PC-3 (cell line): ENCODE measurements around the gene VSIG2. TPM values are rescaled to one million over a fixed set of nuclear protein-coding genes. Genes with fewer than 3 reads are reported as not detected.

Experiments
- ATAC-seq: fragments of 200-7000 bp; cut with Tn5 transposase; 2 replicates; pipeline ENCODE4 v1.9.1; 2020; ENCODE audit warnings: mild to moderate bottlenecking, moderate library complexity
- BruUV-seq: library from RNA; stranded (reverse); fragments of 400-500 nt; replicated peaks from 2 replicates; lab custom pipeline; 2021; lab: Mats Ljungman, UMichigan
- CTCF ChIA-PET: fragments of 300-600 bp; sonication (Branson Sonifier 250); formaldehyde crosslinking; loops from one replicate; lab custom pipeline; 2022; ENCODE audit warnings: antibody characterized with exemption; lab: Charles Lee
- POLR2A ChIA-PET: fragments of 300-600 bp; sonication (Branson Sonifier 250); formaldehyde crosslinking; loops from one replicate; lab custom pipeline; 2022; ENCODE audit warnings: antibody characterized with exemption; ENCODE audit not compliant: unreplicated experiment; lab: Charles Lee
- DNase-seq: peaks from one replicate; pipeline ENCODE4 v3.0.0-alpha.2; 2015
- H2AFZ ChIP-seq: fragments of 300-600 bp; sonication (generic); 2 replicates; pipeline ENCODE4 v1.6.0; 2016; ENCODE audit warnings: antibody characterized with exemption, low read length
- H3F3A ChIP-seq: fragments of 300-600 bp; sonication (generic); one replicate; pipeline ENCODE4 v1.6.0; 2017; ENCODE audit warnings: antibody characterized with exemption, low read length, control low read depth, mild to moderate bottlenecking; ENCODE audit not compliant: unreplicated experiment
- H3K27ac ChIP-seq: fragments of 300-600 bp; sonication (generic); 2 replicates; pipeline ENCODE4 v1.5.1; 2016; ENCODE audit warnings: mild to moderate bottlenecking, low read length
- H3K27me3 ChIP-seq: fragments of 300-600 bp; sonication (generic); 2 replicates; pipeline ENCODE4 v1.6.1; 2016; ENCODE audit warnings: low read length, mixed read lengths
- H3K36me3 ChIP-seq: fragments of 300-600 bp; sonication (generic); 2 replicates; pipeline ENCODE4 v1.6.1; 2016; ENCODE audit warnings: low read depth, mixed run types, low read length, mixed read lengths
- H3K4me1 ChIP-seq: fragments of 300-600 bp; sonication (generic); 2 replicates; pipeline ENCODE4 v1.5.1; 2016; ENCODE audit warnings: low read length; ENCODE audit not compliant: insufficient read depth
- H3K4me2 ChIP-seq: fragments of 300-600 bp; sonication (generic); 2 replicates; pipeline ENCODE4 v1.6.0; 2016; ENCODE audit warnings: low read length
- H3K4me3 ChIP-seq: fragments of 300-600 bp; sonication (generic); 2 replicates; pipeline ENCODE4 v1.5.1; 2016; ENCODE audit warnings: mild to moderate bottlenecking, low read length, mixed read lengths
- H3K79me2 ChIP-seq: fragments of 300-600 bp; sonication (generic); 2 replicates; pipeline ENCODE4 v1.6.1; 2017; ENCODE audit warnings: low read length, mixed read lengths
- H3K9ac ChIP-seq: fragments of 300-600 bp; sonication (generic); 2 replicates; pipeline ENCODE4 v1.6.0; 2016; ENCODE audit warnings: mild to moderate bottlenecking, low read length
- H3K9me2 ChIP-seq: fragments of 300-600 bp; sonication (generic); replicated peaks from 2 replicates; pipeline ENCODE4 v1.6.1; 2016; ENCODE audit warnings: mixed run types, low read length, mixed read lengths
- H3K9me3 ChIP-seq: fragments of 300-600 bp; sonication (generic); 2 replicates; pipeline ENCODE4 v1.6.1; 2016; ENCODE audit warnings: low read length, mixed read lengths
- H4K20me1 ChIP-seq: fragments of 300-600 bp; sonication (generic); 2 replicates; pipeline ENCODE4 v1.6.1; 2016; ENCODE audit warnings: low read length, mixed read lengths
- EZH2 ChIP-seq: fragments of 300-600 bp; sonication (generic); IDR thresholded peaks from one replicate; pipeline ENCODE4 v1.6.1; 2017; ENCODE audit warnings: antibody characterized with exemption, mild to moderate bottlenecking, low read length; ENCODE audit not compliant: unreplicated experiment
- EZH2phosphoT487 ChIP-seq: fragments of 300-600 bp; sonication (generic); IDR thresholded peaks from 2 replicates; pipeline ENCODE4 v1.6.1; 2018; ENCODE audit warnings: mild to moderate bottlenecking, antibody characterized with exemption, low read length, borderline replicate concordance
- intact Hi-C: fragments of 100-400 bp; cut with micrococcal nuclease; formaldehyde crosslinking; loops from 2 replicates; pipeline ENCODE4 v1.9.0; 2023
- total RNA-seq: library from RNA; depleted of rRNA; stranded (reverse); fragments of >200 nt; gene quantifications from 2 replicates; pipeline ENCODE4 v1.2.3, GENCODE V29; 2014
- TF ChIP-seq, protein P1 (sequence below): fragments of 300-600 bp; sonication (generic); conservative IDR thresholded peaks from 2 replicates; pipeline ENCODE4 v1.5.1; 2017; ENCODE audit warnings: antibody characterized with exemption, low read depth, mild to moderate bottlenecking, low read length

The VSIG2 gene
- total RNA-seq, 1 experiment from 2014 or later: not detected

DNA sequence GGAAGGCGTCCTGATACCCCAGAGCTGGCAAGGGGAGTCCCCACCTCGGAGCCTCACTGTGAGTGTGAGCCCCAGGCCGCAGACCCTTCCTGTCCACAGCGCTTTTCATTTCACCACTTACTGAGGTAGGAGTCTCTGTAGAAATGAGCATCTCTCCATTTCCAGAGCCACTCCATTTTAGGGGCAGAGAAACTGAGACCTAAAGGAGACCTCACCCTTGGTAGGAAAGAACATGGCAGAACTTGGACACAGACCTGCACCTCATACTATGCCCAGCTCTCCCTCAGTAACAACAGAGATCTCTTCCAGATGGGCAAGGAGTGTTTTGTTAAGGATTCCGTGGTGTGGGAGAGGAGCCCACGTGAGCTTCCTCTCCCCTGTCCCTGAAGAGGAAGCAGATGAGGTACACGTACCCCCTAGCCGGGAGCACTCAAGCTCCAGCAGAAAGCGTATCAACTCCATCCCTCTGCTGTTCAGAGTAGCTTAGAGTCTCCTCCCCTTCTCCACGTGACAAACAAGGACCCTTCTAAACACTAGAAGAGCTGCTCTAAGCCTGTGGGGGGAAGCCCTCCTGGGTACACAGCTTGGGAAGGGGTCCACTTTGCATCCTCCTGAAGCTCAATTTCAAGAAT is 532 bp upstream of the VSIG2 start:
- TF ChIP-seq EZH2phosphoT487: no peak
- no peak for TF ChIP-seq EZH2
- TF ChIP-seq, protein P1, sequence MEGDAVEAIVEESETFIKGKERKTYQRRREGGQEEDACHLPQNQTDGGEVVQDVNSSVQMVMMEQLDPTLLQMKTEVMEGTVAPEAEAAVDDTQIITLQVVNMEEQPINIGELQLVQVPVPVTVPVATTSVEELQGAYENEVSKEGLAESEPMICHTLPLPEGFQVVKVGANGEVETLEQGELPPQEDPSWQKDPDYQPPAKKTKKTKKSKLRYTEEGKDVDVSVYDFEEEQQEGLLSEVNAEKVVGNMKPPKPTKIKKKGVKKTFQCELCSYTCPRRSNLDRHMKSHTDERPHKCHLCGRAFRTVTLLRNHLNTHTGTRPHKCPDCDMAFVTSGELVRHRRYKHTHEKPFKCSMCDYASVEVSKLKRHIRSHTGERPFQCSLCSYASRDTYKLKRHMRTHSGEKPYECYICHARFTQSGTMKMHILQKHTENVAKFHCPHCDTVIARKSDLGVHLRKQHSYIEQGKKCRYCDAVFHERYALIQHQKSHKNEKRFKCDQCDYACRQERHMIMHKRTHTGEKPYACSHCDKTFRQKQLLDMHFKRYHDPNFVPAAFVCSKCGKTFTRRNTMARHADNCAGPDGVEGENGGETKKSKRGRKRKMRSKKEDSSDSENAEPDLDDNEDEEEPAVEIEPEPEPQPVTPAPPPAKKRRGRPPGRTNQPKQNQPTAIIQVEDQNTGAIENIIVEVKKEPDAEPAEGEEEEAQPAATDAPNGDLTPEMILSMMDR: no peak
- no peaks in the 10 kb centered on the region for H3K27me3 ChIP-seq
- no peak overlapping the region for H3K4me3 ChIP-seq
- no peaks in the 10 kb centered on the region for H3F3A ChIP-seq
- no TSS peak for BruUV-seq
- intact Hi-C loops: no loop called here
- no peak overlapping the region for H3K27ac ChIP-seq
- CTCF ChIA-PET: interaction anchor here (0.7 to 1.1 kb wide), 3 partner anchors 13 to 80 kb away, joined by 3 to 4 read pairs (median 3); partner anchors contain the start of gene NRGN
- H3K4me2 ChIP-seq: no peak overlapping the region
- no peaks in the 10 kb centered on the region for H3K9me2 ChIP-seq
- POLR2A ChIA-PET: no interaction called here
- no peaks in the 10 kb centered on the region for H3K79me2 ChIP-seq
- no peaks in the 10 kb centered on the region for H3K36me3 ChIP-seq
- ATAC-seq: no peak
- no peaks in the 10 kb centered on the region for H3K9me3 ChIP-seq
- H4K20me1 ChIP-seq: no peaks in the 10 kb centered on the region
- H3K9ac ChIP-seq: no peak overlapping the region
- H2AFZ ChIP-seq: no peak overlapping the region
- DNase-seq: no peak
- peaks cover 48% of the 10 kb centered on the region for H3K4me1 ChIP-seq

DNA sequence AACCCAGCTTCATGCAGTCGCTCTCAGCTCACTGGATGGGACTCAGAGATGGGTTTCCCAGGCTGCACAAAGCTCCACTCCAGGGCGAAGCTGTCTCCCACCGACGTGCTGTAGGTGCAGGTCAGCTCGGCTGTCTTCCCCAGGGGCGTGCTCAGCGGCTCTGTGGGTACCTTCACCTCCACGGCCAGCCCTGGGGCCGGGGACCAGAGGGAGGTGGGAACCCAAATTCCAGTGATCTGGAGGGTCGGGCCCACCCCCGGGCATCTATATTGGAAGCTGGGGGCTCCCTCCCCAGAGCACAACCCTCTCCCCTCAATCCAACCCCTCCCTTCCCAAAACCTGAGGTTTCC is 689 bp downstream of the VSIG2 start:
- Histone ChIP-seq H3K9ac (no peak overlapping the region), H3K27ac (no peak overlapping the region), H3K9me2 (no peaks in the 10 kb centered on the region), H3K27me3 (no peaks in the 10 kb centered on the region), H3K4me1 (peaks cover 59% of the 10 kb centered on the region), H3K4me2 (no peak overlapping the region), H3K79me2 (no peaks in the 10 kb centered on the region), H2AFZ (no peak overlapping the region), H4K20me1 (no peaks in the 10 kb centered on the region), H3K4me3 (no peak overlapping the region), H3F3A (no peaks in the 10 kb centered on the region), H3K36me3 (no peaks in the 10 kb centered on the region), H3K9me3 (no peaks in the 10 kb centered on the region)
- DNase-seq (no peak), ATAC-seq (no peak)
- BruUV-seq: no TSS peak
- TF ChIP-seq EZH2phosphoT487 (no peak), EZH2 (no peak)
- TF ChIP-seq, protein P1: no peak
- ChIA-PET CTCF (interaction anchor here (0.5 to 0.6 kb wide), 2 partner anchors 12 to 77 kb away, joined by 3 to 10 read pairs; partner anchors contain the start of gene SPA17), POLR2A (no interaction called here)
- intact Hi-C loops: no loop called here

DNA sequence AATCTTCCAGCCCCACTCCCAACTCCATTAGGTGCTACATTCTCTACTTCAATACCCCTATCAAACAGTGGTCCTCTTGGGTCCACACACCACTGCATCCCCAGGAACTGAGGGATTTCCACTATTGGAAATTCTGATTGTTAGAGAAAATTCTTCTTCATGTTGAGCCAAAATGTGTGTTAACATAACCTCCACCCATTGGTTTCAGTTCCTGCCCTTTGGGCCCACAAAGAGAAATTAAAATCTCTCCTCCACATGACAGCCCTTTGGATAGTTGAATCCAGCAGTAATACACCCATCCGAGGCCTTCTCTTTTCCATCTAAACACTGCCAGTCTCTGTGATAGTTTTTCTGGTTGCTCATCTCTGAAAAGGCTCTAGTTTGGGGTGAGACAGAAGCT is 2.1 kb downstream of the VSIG2 start:
- CTCF ChIA-PET: no interaction called here
- Histone ChIP-seq H2AFZ (no peak overlapping the region), H3K79me2 (no peaks in the 10 kb centered on the region), H3K27me3 (no peaks in the 10 kb centered on the region), H3K27ac (no peak overlapping the region), H3K4me3 (no peak overlapping the region), H4K20me1 (no peaks in the 10 kb centered on the region), H3K9me2 (no peaks in the 10 kb centered on the region), H3F3A (no peaks in the 10 kb centered on the region), H3K4me1 (peaks cover 59% of the 10 kb centered on the region), H3K9ac (no peak overlapping the region), H3K4me2 (no peak overlapping the region), H3K9me3 (no peaks in the 10 kb centered on the region), H3K36me3 (no peaks in the 10 kb centered on the region)
- BruUV-seq: no TSS peak
- POLR2A ChIA-PET: no interaction called here
- TF ChIP-seq, protein P1: no peak
- no peak for TF ChIP-seq EZH2phosphoT487
- TF ChIP-seq EZH2: no peak
- intact Hi-C loops: loop anchor here (10.0 kb wide), 1 partner anchor 45 kb away; no protein-coding TSS in a partner anchor
- ATAC-seq (no peak), DNase-seq (no peak)
